GM12873 (cell line): Measurements from ENCODE around the gene TOP2B.

ENCODE experiments used
- TF ChIP-seq, protein P1 (sequence below): IDR thresholded peaks from 2 replicates; pipeline ENCODE4 v1.5.1; 2012; ENCODE audit warnings: low read depth, mild to moderate bottlenecking, moderate library complexity, low read length, control low read depth; ENCODE audit not compliant: insufficient read depth; ENCODE audit errors: missing control alignments

The TOP2B gene

DNA sequence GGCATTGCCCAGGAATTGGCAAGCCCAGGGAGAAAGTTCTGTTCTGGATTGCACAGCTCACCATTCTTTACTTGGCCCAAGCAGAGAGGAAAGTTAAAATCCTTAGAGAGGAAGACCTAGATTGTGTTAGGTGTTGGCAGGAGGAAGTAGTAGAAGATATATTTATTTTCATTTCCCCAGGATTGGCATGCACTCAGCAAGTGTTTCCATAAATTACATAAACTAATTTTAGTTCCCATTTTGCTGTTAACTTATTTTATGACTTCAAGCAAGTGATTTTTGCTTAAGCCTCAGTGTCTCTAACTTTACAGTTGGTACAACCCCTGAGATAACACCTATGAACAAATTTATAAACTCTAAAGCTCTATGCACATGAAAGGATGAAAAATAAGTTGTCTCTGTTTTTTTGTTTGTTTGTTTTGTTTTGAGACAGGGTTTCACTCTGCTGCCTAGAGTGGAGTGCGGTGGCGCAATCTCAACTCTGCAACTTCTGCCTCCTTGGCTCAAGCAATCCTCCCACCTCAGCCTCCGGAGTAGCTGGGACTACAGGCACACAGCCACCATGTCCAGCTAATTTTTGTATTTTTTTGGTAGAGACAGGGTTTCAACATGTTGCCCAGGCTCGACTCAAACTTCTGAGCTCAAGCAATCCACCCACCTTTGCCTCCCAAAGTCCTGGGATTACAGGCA lies 31.2 kb upstream of the TOP2B start:
- TF ChIP-seq, protein P1, sequence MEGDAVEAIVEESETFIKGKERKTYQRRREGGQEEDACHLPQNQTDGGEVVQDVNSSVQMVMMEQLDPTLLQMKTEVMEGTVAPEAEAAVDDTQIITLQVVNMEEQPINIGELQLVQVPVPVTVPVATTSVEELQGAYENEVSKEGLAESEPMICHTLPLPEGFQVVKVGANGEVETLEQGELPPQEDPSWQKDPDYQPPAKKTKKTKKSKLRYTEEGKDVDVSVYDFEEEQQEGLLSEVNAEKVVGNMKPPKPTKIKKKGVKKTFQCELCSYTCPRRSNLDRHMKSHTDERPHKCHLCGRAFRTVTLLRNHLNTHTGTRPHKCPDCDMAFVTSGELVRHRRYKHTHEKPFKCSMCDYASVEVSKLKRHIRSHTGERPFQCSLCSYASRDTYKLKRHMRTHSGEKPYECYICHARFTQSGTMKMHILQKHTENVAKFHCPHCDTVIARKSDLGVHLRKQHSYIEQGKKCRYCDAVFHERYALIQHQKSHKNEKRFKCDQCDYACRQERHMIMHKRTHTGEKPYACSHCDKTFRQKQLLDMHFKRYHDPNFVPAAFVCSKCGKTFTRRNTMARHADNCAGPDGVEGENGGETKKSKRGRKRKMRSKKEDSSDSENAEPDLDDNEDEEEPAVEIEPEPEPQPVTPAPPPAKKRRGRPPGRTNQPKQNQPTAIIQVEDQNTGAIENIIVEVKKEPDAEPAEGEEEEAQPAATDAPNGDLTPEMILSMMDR = no peak

- TF ChIP-seq, protein P1 = no peak
Observed at GRCh38 chr3:25693238-25693637, 28.5 kb upstream of the TOP2B start.

DNA sequence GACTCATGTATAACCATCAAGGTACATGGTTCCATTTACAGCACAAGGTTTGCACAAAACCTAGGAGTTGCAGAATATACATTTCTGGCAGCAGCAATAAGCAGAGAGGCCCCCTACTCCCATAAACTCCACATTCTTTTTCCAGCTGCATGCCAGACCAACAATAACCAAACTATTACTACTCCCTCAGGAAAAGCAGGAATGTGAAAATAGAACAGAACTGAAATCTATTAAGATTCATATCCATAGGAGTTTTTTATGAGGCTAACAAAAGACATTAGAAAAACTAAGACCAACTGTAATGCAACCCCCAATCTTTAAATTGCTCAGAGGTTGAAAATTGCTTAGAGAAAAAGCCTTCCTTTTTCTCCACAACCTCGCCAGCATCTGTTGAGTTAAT lies 27.6 kb upstream of the TOP2B start:
- TF ChIP-seq, protein P1 = no peak

DNA sequence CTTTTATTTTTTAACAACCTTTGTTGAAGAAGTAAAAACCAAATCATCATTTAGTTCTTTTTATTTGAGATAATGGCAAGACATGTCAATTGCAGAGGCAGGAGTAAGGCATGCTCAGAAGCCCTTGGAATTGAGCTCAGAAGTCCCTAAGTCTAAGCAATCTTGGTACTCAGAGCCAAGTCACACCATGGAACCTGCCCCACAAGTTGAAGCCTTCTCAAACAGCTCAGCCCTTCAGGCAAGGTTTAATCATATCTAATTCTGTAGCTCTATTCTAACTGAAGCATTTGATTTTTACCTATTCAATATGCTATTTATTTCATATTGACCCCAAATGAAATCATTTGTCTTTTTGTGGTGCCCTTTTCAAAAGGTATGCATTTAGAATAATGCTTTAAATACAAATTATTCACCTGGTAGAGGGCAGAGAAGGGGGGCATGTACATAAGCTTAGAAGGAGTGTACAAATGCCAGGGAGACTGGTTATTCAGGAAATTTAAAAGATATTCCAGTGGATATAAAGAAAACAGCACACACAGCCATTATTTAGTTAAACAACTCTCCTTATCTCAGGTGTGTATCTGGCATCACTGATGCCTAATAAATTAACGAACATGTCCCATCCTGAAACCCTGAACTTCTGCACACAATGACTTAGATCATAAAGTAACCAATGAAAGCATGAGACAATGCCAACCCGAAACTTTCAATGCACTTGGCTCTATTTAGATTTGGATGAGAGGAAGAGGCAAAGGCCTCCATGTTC lies 26.2 kb upstream of the TOP2B start:
- TF ChIP-seq, protein P1 = no peak

- TF ChIP-seq, protein P1 = no peak
Observed at GRCh38 chr3:25689226-25689625, 24.5 kb upstream of the TOP2B start.

DNA sequence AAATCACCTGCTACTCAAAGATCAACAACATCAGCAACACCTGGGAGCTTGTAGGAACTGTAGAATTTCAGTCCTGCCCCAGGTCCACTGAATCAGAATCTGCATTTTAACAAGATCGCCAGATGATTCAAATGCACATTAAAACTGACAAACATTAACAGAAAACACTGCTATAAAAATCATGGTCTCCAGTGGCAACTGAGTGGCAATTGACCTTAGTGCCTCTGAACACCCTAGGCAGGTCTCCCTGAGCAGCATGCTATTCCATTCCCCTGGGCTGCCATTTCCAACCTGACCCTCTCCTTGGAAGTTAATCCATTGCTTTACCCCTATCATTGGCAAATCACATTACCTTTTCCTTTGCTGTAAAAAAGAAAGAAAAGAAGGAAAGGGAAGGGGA lies 23.0 kb upstream of the TOP2B start:
- TF ChIP-seq, protein P1 = no peak

GRCh38 chr3:25686766-25687165 lies 22.1 kb upstream of the TOP2B start:
- TF ChIP-seq, protein P1 = no peak
